ENCODE results near the gene ZNF30.

ZNF30 gene

DNA sequence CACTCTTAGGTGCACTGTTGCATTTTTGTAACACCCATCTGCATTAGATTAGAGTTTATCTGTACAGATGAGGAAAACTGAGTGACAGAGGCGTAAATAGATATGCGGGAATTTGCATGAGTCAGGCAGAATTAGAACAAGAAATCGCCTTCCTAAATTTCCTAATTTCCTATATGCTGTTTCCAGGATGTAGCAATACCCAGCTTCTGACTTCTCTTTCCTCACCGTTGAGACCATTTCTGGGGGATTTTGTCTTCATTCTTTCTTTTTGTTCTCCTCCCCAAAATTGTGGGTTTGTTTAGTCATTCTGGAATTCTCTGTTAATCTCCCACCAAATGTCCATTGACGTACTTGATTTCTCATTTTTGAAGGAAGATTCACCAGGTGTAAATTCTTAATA is 47.9 kb downstream of the ZNF30 start:
- no peak overlapping the region for H3K4me3 ChIP-seq (ENCODE audit: low read depth, low read length)
- TF ChIP-seq, protein P1, sequence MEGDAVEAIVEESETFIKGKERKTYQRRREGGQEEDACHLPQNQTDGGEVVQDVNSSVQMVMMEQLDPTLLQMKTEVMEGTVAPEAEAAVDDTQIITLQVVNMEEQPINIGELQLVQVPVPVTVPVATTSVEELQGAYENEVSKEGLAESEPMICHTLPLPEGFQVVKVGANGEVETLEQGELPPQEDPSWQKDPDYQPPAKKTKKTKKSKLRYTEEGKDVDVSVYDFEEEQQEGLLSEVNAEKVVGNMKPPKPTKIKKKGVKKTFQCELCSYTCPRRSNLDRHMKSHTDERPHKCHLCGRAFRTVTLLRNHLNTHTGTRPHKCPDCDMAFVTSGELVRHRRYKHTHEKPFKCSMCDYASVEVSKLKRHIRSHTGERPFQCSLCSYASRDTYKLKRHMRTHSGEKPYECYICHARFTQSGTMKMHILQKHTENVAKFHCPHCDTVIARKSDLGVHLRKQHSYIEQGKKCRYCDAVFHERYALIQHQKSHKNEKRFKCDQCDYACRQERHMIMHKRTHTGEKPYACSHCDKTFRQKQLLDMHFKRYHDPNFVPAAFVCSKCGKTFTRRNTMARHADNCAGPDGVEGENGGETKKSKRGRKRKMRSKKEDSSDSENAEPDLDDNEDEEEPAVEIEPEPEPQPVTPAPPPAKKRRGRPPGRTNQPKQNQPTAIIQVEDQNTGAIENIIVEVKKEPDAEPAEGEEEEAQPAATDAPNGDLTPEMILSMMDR (IDR thresholded peaks at IDR 0.05; ENCODE audit: control insufficient read depth, extremely low read depth, insufficient read depth) = no peak
- no peak for DNase-seq (ENCODE audit: low read depth)

DNA sequence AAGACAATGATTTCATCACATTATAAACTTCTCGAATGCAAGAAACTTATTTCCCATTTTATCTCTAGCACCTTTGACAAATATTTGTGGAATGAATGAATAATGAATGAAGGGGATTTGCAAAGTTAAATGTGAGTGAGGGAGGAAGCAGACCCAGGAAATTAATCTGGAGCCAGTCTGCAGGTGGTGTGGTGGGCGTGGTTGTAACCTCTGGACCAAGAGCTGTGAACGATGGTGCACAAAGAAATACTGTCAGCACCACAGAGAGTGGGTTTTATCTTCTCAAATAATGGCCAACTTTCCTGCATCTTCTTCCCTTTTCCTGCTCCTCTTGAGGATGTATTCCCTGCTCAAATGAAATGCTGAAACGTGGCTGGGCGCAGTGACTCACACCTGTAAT is 48.4 kb downstream of the ZNF30 start:
- DNase-seq (ENCODE audit: low read depth) = no peak
- TF ChIP-seq, protein P1 (IDR thresholded peaks at IDR 0.05; ENCODE audit: control insufficient read depth, extremely low read depth, insufficient read depth) = no peak

DNA sequence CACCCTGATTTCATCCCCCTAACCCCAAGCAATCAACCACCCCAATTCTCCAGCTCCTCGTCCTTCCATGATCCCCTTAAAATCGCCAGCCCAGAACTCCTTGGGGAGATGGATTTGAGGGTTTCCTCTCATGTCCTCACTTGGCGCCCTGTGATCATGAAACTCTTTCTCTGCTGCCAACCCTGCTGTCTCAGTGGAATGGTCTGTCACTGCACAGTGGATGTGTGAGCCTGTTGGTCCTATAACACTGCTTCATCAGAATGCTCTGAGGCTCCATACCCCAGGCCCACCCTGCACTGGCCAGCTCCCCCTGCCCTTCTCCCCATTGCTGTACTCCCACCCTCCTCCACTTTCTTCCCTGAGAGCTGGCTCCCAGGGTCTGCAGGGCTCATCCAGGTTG is 49.9 kb downstream of the ZNF30 start:
- no peak overlapping the region for H3K4me3 ChIP-seq (ENCODE audit: low read depth, low read length)
- TF ChIP-seq, protein P1 (IDR thresholded peaks at IDR 0.05; ENCODE audit: control insufficient read depth, extremely low read depth, insufficient read depth) = no peak
- no peak for DNase-seq (ENCODE audit: low read depth)

More for the DNA sequence above, 48.4 kb downstream of the ZNF30 start:
- no peak overlapping the region for H3K4me3 ChIP-seq (ENCODE audit: low read depth, low read length)

DNA sequence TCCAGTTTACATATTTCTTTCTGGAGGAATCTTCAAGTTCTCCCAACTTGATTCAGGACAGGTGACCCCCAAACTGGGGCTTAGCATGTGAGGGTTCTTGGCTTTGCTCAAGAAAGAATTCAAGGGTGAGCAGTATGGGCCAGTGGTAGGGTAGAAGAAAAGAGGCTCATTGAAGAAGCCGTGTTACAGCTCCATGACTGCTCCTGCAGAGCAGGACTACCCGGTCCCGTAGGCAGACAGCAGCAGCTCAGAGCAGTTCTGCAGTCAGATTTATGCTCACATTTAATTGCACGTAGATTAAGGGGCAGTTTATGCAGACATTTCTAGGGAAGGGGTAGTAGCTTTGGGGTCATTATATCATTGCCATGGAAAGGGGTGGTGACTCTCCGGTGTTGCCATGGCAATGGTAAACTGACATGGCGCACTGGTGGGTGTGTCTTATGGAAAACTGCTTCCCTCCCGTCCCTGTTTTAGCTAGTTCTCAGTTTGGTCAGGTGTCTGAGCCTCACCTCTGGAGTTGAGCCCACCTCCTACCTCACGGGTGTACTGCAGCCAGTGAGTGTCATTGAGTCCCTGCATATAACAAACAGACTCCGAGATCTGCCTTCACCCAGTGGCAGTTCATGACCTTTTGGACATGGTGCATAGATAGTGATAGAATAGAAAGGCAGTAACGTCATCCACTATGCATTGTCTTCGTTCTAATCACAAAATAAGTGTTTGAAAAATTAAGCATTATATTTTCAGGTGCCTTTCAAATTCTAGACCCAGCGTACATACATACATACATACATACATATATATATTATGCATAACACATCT is 53.3 kb downstream of the ZNF30 start:
- no peak for DNase-seq (ENCODE audit: low read depth)

DNA sequence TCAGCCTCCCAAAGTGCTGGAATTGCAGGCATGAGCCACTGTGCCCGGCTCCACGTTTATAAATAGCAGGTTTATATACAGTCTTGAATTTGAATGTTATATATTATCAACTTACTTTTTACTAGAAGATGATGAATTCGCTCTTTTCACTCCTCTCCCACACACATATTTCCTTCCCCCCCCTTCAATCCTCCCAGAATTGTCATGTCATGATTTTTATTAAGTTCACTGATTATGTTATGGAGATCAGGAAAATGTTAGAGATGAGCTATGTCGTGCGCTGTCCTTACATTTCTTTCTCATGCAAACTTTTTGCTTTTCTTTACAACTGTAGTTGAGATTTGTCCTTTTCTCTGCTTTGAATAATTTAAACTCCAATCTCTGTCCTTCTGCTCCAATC is 55.6 kb downstream of the ZNF30 start:
- no peak overlapping the region for H3K4me3 ChIP-seq (ENCODE audit: low read depth, low read length)
- TF ChIP-seq, protein P1 (IDR thresholded peaks at IDR 0.05; ENCODE audit: control insufficient read depth, extremely low read depth, insufficient read depth) = no peak
- no peak for DNase-seq (ENCODE audit: low read depth)

More for the DNA sequence above, 53.3 kb downstream of the ZNF30 start:
- TF ChIP-seq, protein P1 (IDR thresholded peaks at IDR 0.05; ENCODE audit: control insufficient read depth, extremely low read depth, insufficient read depth) = no peak
- no peak overlapping the region for H3K4me3 ChIP-seq (ENCODE audit: low read depth, low read length)

DNA sequence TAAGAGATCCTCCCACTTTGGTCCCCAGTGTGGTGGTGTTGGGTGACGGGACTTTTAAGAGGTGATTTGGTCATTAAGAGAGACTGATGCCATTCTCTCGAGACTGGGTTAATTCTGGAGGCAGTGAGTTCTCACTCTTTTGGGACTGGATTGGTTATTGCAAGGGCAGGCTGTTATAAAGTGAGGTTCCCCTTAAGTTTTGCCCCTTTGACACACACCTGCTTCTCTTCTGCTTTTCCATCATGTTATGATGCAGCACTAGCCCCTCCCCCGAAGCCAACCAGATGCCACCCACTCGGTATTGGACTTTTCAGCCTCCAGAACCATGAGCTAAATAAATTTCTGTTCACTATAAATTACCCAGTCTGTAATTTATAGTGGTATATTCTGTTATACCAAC is 57.1 kb downstream of the ZNF30 start:
- TF ChIP-seq, protein P1 (IDR thresholded peaks at IDR 0.05; ENCODE audit: control insufficient read depth, extremely low read depth, insufficient read depth) = no peak
- no peak overlapping the region for H3K4me3 ChIP-seq (ENCODE audit: low read depth, low read length)

DNA sequence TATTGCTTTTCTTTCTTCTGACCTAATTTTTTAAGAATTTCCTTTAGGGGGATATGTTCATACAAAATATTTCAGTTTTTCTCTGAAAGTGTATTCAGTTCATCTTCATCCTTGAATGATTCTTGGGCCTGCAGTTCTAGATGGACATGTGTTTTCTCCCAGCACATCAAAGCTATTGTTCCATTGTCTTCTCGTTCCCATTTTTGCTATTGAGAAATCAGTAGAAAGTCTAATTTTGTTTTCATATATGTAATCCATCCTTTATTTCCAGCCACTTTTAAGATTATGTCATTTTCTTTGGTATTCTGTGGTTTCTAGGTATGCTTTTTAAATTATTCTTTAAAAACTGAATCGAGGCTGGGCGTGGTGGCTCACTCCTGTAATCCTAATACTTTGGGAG is 57.6 kb downstream of the ZNF30 start:
- no peak for DNase-seq (ENCODE audit: low read depth)
- H3K4me3 ChIP-seq (ENCODE audit: low read depth, low read length) = no peak overlapping the region
- TF ChIP-seq, protein P1 (IDR thresholded peaks at IDR 0.05; ENCODE audit: control insufficient read depth, extremely low read depth, insufficient read depth) = no peak

More for the DNA sequence above, 57.1 kb downstream of the ZNF30 start:
- no peak for DNase-seq (ENCODE audit: low read depth)

Data from LNCaP clone FGC (cell line).